Naive thymus-derived CD8-positive, alpha-beta T cell (primary cell): Measurements from ENCODE around the gene WDR1. TPM values are rescaled to one million over a fixed set of nuclear protein-coding genes. Genes with fewer than 3 reads are reported as not detected.
A peak's percentile ranks its signal among the peaks of the same experiment; 100 is the strongest.

Experiments used
- ATAC-seq, 2 donors: fragments of 150-1000 bp; cut with Tn5 transposase in 1 of 2; sonication (Bioruptor Pico), chemical (Tn5 transposase) in 1 of 2; 1 replicate in 1 of 2; 2 replicates in 1 of 2; pipeline ENCODE4 v1.10.0; 2021; ENCODE audit warnings: mild to moderate bottlenecking in 2 of 2, moderate library complexity in 2 of 2
- POLR2A ChIA-PET: fragments of 350-600 bp; sonication (Branson Sonifier 250); formaldehyde crosslinking; loops from one replicate; lab custom pipeline; 2021; ENCODE audit warnings: antibody characterized with exemption; lab: Charles Lee
- DNase-seq, 10 donors: peaks; one replicate each; pipeline versions ENCODE4 v3.0.0 to v3.0.0-alpha.2; 2020 to 2022
- H3K27ac Mint-ChIP-seq, 10 donors: one replicate each; pipeline ENCODE4 v1.8.0; 2020 to 2022; ENCODE audit warnings: mild to moderate bottlenecking in 10 of 10, mixed read lengths in 10 of 10, moderate library complexity in 4 of 10, inconsistent platforms in 1 of 10
- H3K27me3 Mint-ChIP-seq, 5 donors: one replicate each; pipeline ENCODE4 v1.8.0; 2021 to 2022; ENCODE audit warnings: mixed read lengths in 5 of 5
- H3K36me3 Mint-ChIP-seq, 3 donors: one replicate each; pipeline ENCODE4 v1.8.0; 2020 to 2022; ENCODE audit warnings: mixed read lengths in 3 of 3, mild to moderate bottlenecking in 2 of 3, inconsistent platforms in 1 of 3
- H3K4me1 Mint-ChIP-seq, 4 donors: one replicate each; pipeline ENCODE4 v1.8.0; 2021 to 2022; ENCODE audit warnings: mixed read lengths in 4 of 4
- H3K4me3 Mint-ChIP-seq, 10 donors: one replicate each; pipeline ENCODE4 v1.8.0; 2020 to 2022; ENCODE audit warnings: mild to moderate bottlenecking in 10 of 10, mixed read lengths in 10 of 10, moderate library complexity in 6 of 10, inconsistent platforms in 1 of 10
- H3K9me3 Mint-ChIP-seq, 9 donors: one replicate each; pipeline ENCODE4 v1.8.0; 2020 to 2022; ENCODE audit warnings: mixed read lengths in 9 of 9, mild to moderate bottlenecking in 3 of 9, inconsistent platforms in 1 of 9, moderate library complexity in 1 of 9
- polyA plus RNA-seq, 3 donors: library from polyadenylated mRNA; unstranded; fragments of 300-500 nt; fragmentation: Illumina TruSeq; gene quantifications; one replicate each; pipeline ENCODE4 v1.2.3, GENCODE V29; 2021
- total RNA-seq, 8 experiments: library from RNA in 2 of 8; stranded (reverse) in 2 of 8; gene quantifications; one replicate each; pipeline ENCODE4 v1.2.3 and lab custom pipeline; 2021 to 2026

WDR1 gene
- 100 to 1,000 TPM; 295 to 300 TPM for total RNA-seq
- polyA plus RNA-seq, result 100 to 1,000 TPM; 304 to 378 (median 322) TPM
- total RNA-seq (lab: John Stamatoyannopoulos, UW), result 287 to 623 (median 495) reads per million in 6 experiments

GRCh38 chr4:10116569-10117358 lies at the start of gene WDR1:
Gene WDR1 (minus strand): TSS chr4:10116799. CDS start chr4:10116666, 133 bp downstream.
- no peaks in the 10 kb centered on the region for H3K27me3 Mint-ChIP-seq
- peaks cover 52 to 84% (median 70%) of the 10 kb centered on the region in 4 donors for H3K4me1 Mint-ChIP-seq
- ATAC-seq, result peak; percentile 72 to 76
- peaks cover 8 to 42% (median 14%) of the 10 kb centered on the region in 3 donors for H3K36me3 Mint-ChIP-seq
- peak; percentile 80 to 97 (median 88) for DNase-seq
- POLR2A ChIA-PET, result interaction anchor here (0.7 to 20.5 kb wide), 25 partner anchors 8 to 1354 kb away, joined by 3 to 349 read pairs (median 6); partner anchors contain the start of gene ZNF518B
- H3K27ac Mint-ChIP-seq, result peak within 1 kb of the TSS; percentile 96 to 100 (median 99)
- no peaks in the 10 kb centered on the region for H3K9me3 Mint-ChIP-seq
- H3K4me3 Mint-ChIP-seq, result peak within 1 kb of the TSS; percentile 92 to 98 (median 96)

- ATAC-seq (no peak), DNase-seq (no peak)
- Mint-ChIP-seq H3K9me3 (no peaks in the 10 kb centered on the region), H3K36me3 (no peaks in the 10 kb centered on the region), H3K27ac (peak overlapping the region in 1 of 10 donors; percentile 47), H3K27me3 (no peaks in the 10 kb centered on the region), H3K4me3 (no peak overlapping the region), H3K4me1 (peaks cover 9 to 40% (median 31%) of the 10 kb centered on the region in 4 donors)
- POLR2A ChIA-PET, result interaction anchor here (0.5 to 0.8 kb wide), 2 partner anchors 47 to 1351 kb away, joined by 3 read pairs; no protein-coding TSS in a partner anchor
These were observed 48.3 kb upstream of the WDR1 start for GRCh38 chr4:10164877-10165283.

- H3K9me3 Mint-ChIP-seq, result no peaks in the 10 kb centered on the region
- peak overlapping the region in 1 of 10 donors; percentile 22 for H3K27ac Mint-ChIP-seq
- DNase-seq, result no peak
- ATAC-seq, result no peak
- POLR2A ChIA-PET, result interaction anchor here (0.8 to 1.4 kb wide), 4 partner anchors 10 to 298 kb away, joined by 3 to 6 read pairs (median 3); no protein-coding TSS in a partner anchor
- no peaks in the 10 kb centered on the region for H3K36me3 Mint-ChIP-seq
- peaks cover 9 to 54% (median 36%) of the 10 kb centered on the region in 4 donors for H3K4me1 Mint-ChIP-seq
- no peak overlapping the region for H3K4me3 Mint-ChIP-seq
- H3K27me3 Mint-ChIP-seq, result no peaks in the 10 kb centered on the region
These were observed 46.7 kb upstream of the WDR1 start for GRCh38 chr4:10163296-10163695.

GRCh38 chr4:10162341-10163000 lies 45.9 kb upstream of the WDR1 start:
- ATAC-seq (no peak), DNase-seq (no peak)
- Mint-ChIP-seq H3K9me3 (no peaks in the 10 kb centered on the region), H3K27me3 (no peaks in the 10 kb centered on the region), H3K36me3 (no peaks in the 10 kb centered on the region), H3K4me1 (peaks cover 11 to 61% (median 42%) of the 10 kb centered on the region in 4 donors), H3K4me3 (peak overlapping the region in 7 of 10 donors; percentile 9 to 73 (median 29)), H3K27ac (peak overlapping the region in 6 of 10 donors; percentile 3 to 83 (median 59))
- POLR2A ChIA-PET, result interaction anchor here (0.8 to 1.4 kb wide), 3 partner anchors 10 to 299 kb away, joined by 3 to 6 read pairs (median 3); no protein-coding TSS in a partner anchor

GRCh38 chr4:10161840-10162239 lies 45.2 kb upstream of the WDR1 start:
- H3K9me3 Mint-ChIP-seq, result no peaks in the 10 kb centered on the region
- no peaks in the 10 kb centered on the region for H3K27me3 Mint-ChIP-seq
- H3K27ac Mint-ChIP-seq, result peak overlapping the region in 9 of 10 donors; percentile 3 to 83 (median 57)
- peak overlapping the region; percentile 2 to 73 (median 54) for H3K4me3 Mint-ChIP-seq
- DNase-seq (peak in 8 of 10 donors; percentile 11 to 84 (median 56)), ATAC-seq (peak; percentile 77 to 83)
- peaks cover 12 to 64% (median 44%) of the 10 kb centered on the region in 4 donors for H3K4me1 Mint-ChIP-seq
- POLR2A ChIA-PET, result interaction anchor here (0.9 to 6.0 kb wide), 3 partner anchors 44 to 376 kb away, joined by 3 to 51 read pairs (median 3); partner anchors contain the start of genes WDR1 and ZNF518B
- no peaks in the 10 kb centered on the region for H3K36me3 Mint-ChIP-seq

- no peak for DNase-seq
- H3K36me3 Mint-ChIP-seq, result no peaks in the 10 kb centered on the region
- peaks cover 12 to 65% (median 46%) of the 10 kb centered on the region in 4 donors for H3K4me1 Mint-ChIP-seq
- POLR2A ChIA-PET, result interaction anchor here (0.8 to 6.0 kb wide), 4 partner anchors 43 to 377 kb away, joined by 3 to 51 read pairs (median 3); partner anchors contain the start of genes WDR1 and ZNF518B
- no peaks in the 10 kb centered on the region for H3K27me3 Mint-ChIP-seq
- H3K27ac Mint-ChIP-seq, result peak overlapping the region in 4 of 10 donors; percentile 14 to 42 (median 22)
- no peaks in the 10 kb centered on the region for H3K9me3 Mint-ChIP-seq
- no peak for ATAC-seq
- peak overlapping the region in 3 of 10 donors; percentile 11 to 64 (median 42) for H3K4me3 Mint-ChIP-seq
These were observed 44.5 kb upstream of the WDR1 start for GRCh38 chr4:10161146-10161545.

GRCh38 chr4:10160281-10160856 lies 43.8 kb upstream of the WDR1 start:
- H3K27ac Mint-ChIP-seq, result peak overlapping the region in 4 of 10 donors; percentile 13 to 70 (median 22)
- no peaks in the 10 kb centered on the region for H3K9me3 Mint-ChIP-seq
- POLR2A ChIA-PET, result interaction anchor here (1.1 to 6.0 kb wide), 3 partner anchors 42 to 378 kb away, joined by 3 to 51 read pairs (median 4); partner anchors contain the start of gene WDR1
- H3K36me3 Mint-ChIP-seq, result no peaks in the 10 kb centered on the region
- H3K4me3 Mint-ChIP-seq, result peak overlapping the region in 4 of 10 donors; percentile 11 to 45 (median 26)
- DNase-seq, result peak in 3 of 10 donors; percentile 24 to 42 (median 26)
- H3K4me1 Mint-ChIP-seq, result peaks cover 12 to 65% (median 46%) of the 10 kb centered on the region in 4 donors
- no peaks in the 10 kb centered on the region for H3K27me3 Mint-ChIP-seq
- ATAC-seq, result peak in 1 of 2 donors; percentile 30

GRCh38 chr4:10159671-10160070 lies 43.1 kb upstream of the WDR1 start:
- DNase-seq (no peak), ATAC-seq (no peak)
- H3K4me1 Mint-ChIP-seq, result peaks cover 12 to 62% (median 46%) of the 10 kb centered on the region in 4 donors
- H3K27ac Mint-ChIP-seq, result peak overlapping the region in 1 of 10 donors; percentile 45
- H3K27me3 Mint-ChIP-seq, result no peaks in the 10 kb centered on the region
- H3K36me3 Mint-ChIP-seq, result no peaks in the 10 kb centered on the region
- no peaks in the 10 kb centered on the region for H3K9me3 Mint-ChIP-seq
- no peak overlapping the region for H3K4me3 Mint-ChIP-seq
- POLR2A ChIA-PET, result interaction anchor here (1.4 to 6.0 kb wide), 2 partner anchors 41 to 244 kb away, joined by 4 to 51 read pairs; partner anchors contain the start of gene WDR1

- Mint-ChIP-seq H3K4me1 (peaks cover 12 to 61% (median 44%) of the 10 kb centered on the region in 4 donors), H3K36me3 (no peaks in the 10 kb centered on the region), H3K27me3 (no peaks in the 10 kb centered on the region), H3K9me3 (no peaks in the 10 kb centered on the region), H3K4me3 (peak overlapping the region in 1 of 10 donors; percentile 19), H3K27ac (peak overlapping the region in 6 of 10 donors; percentile 34 to 77 (median 56))
- ATAC-seq, result peak; percentile 52 to 56
- peak in 3 of 10 donors; percentile 3 to 23 (median 14) for DNase-seq
- POLR2A ChIA-PET, result interaction anchor here (6.0 kb wide), 1 partner anchor 40 kb away, joined by 51 read pairs; the partner anchor contains the start of gene WDR1
These were observed 41.8 kb upstream of the WDR1 start for GRCh38 chr4:10158333-10158942.

- Mint-ChIP-seq H3K27me3 (no peaks in the 10 kb centered on the region), H3K27ac (peak overlapping the region in 8 of 10 donors; percentile 48 to 83 (median 60)), H3K36me3 (no peaks in the 10 kb centered on the region), H3K4me1 (peaks cover 12 to 54% (median 42%) of the 10 kb centered on the region in 4 donors), H3K9me3 (no peaks in the 10 kb centered on the region), H3K4me3 (peak overlapping the region in 3 of 10 donors; percentile 16 to 26 (median 19))
- POLR2A ChIA-PET, result interaction anchor here (6.0 kb wide), 1 partner anchor 39 kb away, joined by 51 read pairs; the partner anchor contains the start of gene WDR1
- peak; percentile 20 to 42 for ATAC-seq
- peak in 9 of 10 donors; percentile 11 to 67 (median 34) for DNase-seq
These were observed 41.1 kb upstream of the WDR1 start for GRCh38 chr4:10157478-10158332.
